ENCODE data around the gene FCMR.

FCMR gene

GRCh38 chr1:206939841-206940587 is 18.3 kb upstream of the FCMR start:
- DNase-seq, result no peak
- Histone ChIP-seq H4K20me1 (ENCODE audit: insufficient read depth, low read length) (no peaks in the 10 kb centered on the region), H3K27me3 (replicated peaks; ENCODE audit: insufficient read depth, low read length) (no peaks in the 10 kb centered on the region), H3K9me3 (replicated peaks; ENCODE audit: insufficient read depth, low read length) (no peaks in the 10 kb centered on the region), H3K9me2 (replicated peaks; ENCODE audit: insufficient read depth, low read length) (no peaks in the 10 kb centered on the region), H3K9ac (ENCODE audit: low read length) (no peak overlapping the region), H3F3A (ENCODE audit: insufficient read depth, low read length) (no peaks in the 10 kb centered on the region), H3K36me3 (replicated peaks; ENCODE audit: insufficient read depth, low read length) (no peaks in the 10 kb centered on the region), H3K27ac (ENCODE audit: low read length) (no peak overlapping the region), H3K4me1 (ENCODE audit: low read length) (no peaks in the 10 kb centered on the region), H3K4me2 (ENCODE audit: low read depth, low read length) (no peak overlapping the region), H2AFZ (ENCODE audit: low read length) (no peak overlapping the region), H3K4me3 (ENCODE audit: low read length) (no peak overlapping the region), H3K79me2 (ENCODE audit: low read length) (no peaks in the 10 kb centered on the region)
- TF ChIP-seq EZH2 (optimal IDR thresholded peaks at IDR 0.05; ENCODE audit: low read depth, low read length) (no peak), EZH2phosphoT487 (IDR thresholded peaks at IDR 0.05; ENCODE audit: low read length) (no peak), CTCF (IDR thresholded peaks at IDR 0.05; ENCODE audit: low read length) (no peak)

GRCh38 chr1:206939131-206939530 is 17.4 kb upstream of the FCMR start:
- no peak overlapping the region for H3K9ac ChIP-seq (ENCODE audit: low read length)
- H3K4me1 ChIP-seq (ENCODE audit: low read length), result no peaks in the 10 kb centered on the region
- no peaks in the 10 kb centered on the region for H3K79me2 ChIP-seq (ENCODE audit: low read length)
- H3K27ac ChIP-seq (ENCODE audit: low read length), result no peak overlapping the region
- no peaks in the 10 kb centered on the region for H3K36me3 ChIP-seq (replicated peaks; ENCODE audit: insufficient read depth, low read length)
- H3K4me3 ChIP-seq (ENCODE audit: low read length), result no peak overlapping the region
- H3F3A ChIP-seq (ENCODE audit: insufficient read depth, low read length), result no peaks in the 10 kb centered on the region
- H3K27me3 ChIP-seq (replicated peaks; ENCODE audit: insufficient read depth, low read length), result no peaks in the 10 kb centered on the region
- H2AFZ ChIP-seq (ENCODE audit: low read length), result no peak overlapping the region
- no peak for DNase-seq
- TF ChIP-seq CTCF (IDR thresholded peaks at IDR 0.05; ENCODE audit: low read length) (no peak), EZH2 (optimal IDR thresholded peaks at IDR 0.05; ENCODE audit: low read depth, low read length) (no peak), EZH2phosphoT487 (IDR thresholded peaks at IDR 0.05; ENCODE audit: low read length) (no peak)
- no peaks in the 10 kb centered on the region for H4K20me1 ChIP-seq (ENCODE audit: insufficient read depth, low read length)
- no peak overlapping the region for H3K4me2 ChIP-seq (ENCODE audit: low read depth, low read length)
- no peaks in the 10 kb centered on the region for H3K9me3 ChIP-seq (replicated peaks; ENCODE audit: insufficient read depth, low read length)
- H3K9me2 ChIP-seq (replicated peaks; ENCODE audit: insufficient read depth, low read length), result no peaks in the 10 kb centered on the region

- Histone ChIP-seq H3K9me2 (replicated peaks; ENCODE audit: insufficient read depth, low read length) (no peaks in the 10 kb centered on the region), H3K79me2 (ENCODE audit: low read length) (no peaks in the 10 kb centered on the region), H3K4me3 (ENCODE audit: low read length) (no peak overlapping the region), H3K4me1 (ENCODE audit: low read length) (peaks cover 5% of the 10 kb centered on the region), H3K9me3 (replicated peaks; ENCODE audit: insufficient read depth, low read length) (no peaks in the 10 kb centered on the region), H4K20me1 (ENCODE audit: insufficient read depth, low read length) (no peaks in the 10 kb centered on the region), H3K27me3 (replicated peaks; ENCODE audit: insufficient read depth, low read length) (no peaks in the 10 kb centered on the region), H3K9ac (ENCODE audit: low read length) (no peak overlapping the region), H3K27ac (ENCODE audit: low read length) (no peak overlapping the region), H3K36me3 (replicated peaks; ENCODE audit: insufficient read depth, low read length) (no peaks in the 10 kb centered on the region), H3F3A (ENCODE audit: insufficient read depth, low read length) (no peaks in the 10 kb centered on the region), H2AFZ (ENCODE audit: low read length) (no peak overlapping the region), H3K4me2 (ENCODE audit: low read depth, low read length) (no peak overlapping the region)
- DNase-seq, result no peak
- TF ChIP-seq EZH2 (optimal IDR thresholded peaks at IDR 0.05; ENCODE audit: low read depth, low read length), result no peak
- TF ChIP-seq EZH2phosphoT487 (IDR thresholded peaks at IDR 0.05; ENCODE audit: low read length), result no peak
- no peak for TF ChIP-seq CTCF (IDR thresholded peaks at IDR 0.05; ENCODE audit: low read length)
These were observed 15.7 kb upstream of the FCMR start for GRCh38 chr1:206937425-206937824.
